ENCODE data around the gene CCNL2. TPM values are rescaled to one million over a fixed set of nuclear protein-coding genes. Genes with fewer than 3 reads are reported as not detected.

The CCNL2 gene
- total and polyA plus RNA-seq, 12 donors: 38.5 to 243 (median 48.0) TPM

- H3K27me3 ChIP-seq: no peaks in the 10 kb centered on the region
- H3K36me3 ChIP-seq: peaks cover 0 to 78% (median 55%) of the 10 kb centered on the region in 9 donors
- H3K27ac ChIP-seq: peak overlapping the region; percentile 31 to 98 (median 92)
- H3K4me1 ChIP-seq: peaks cover 13 to 71% (median 42%) of the 10 kb centered on the region in 9 donors
- intact Hi-C loops (cut with DNase I): loop anchor here in 2 of 10 donors (5.0 to 10.0 kb wide), 3 partner anchors 37 to 105 kb away; partner anchors contain the start of gene VWA1 (in 1 of the 2)
- 6 to 7% methylated on average over 33 to 34 of the region's 34 CpGs for WGBS, 2 donors
- peak overlapping the region; percentile 63 to 100 (median 96) for H3K4me3 ChIP-seq
- ATAC-seq: peak in 2 of 8 donors; percentile 1 to 4
- DNase-seq: no peak
- H3K9me3 ChIP-seq: no peaks in the 10 kb centered on the region
- no peak for TF ChIP-seq CTCF (IDR thresholded peaks at IDR 0.05)
These were observed 889 bp upstream of the CCNL2 start for GRCh38 chr1:1399872-1400575.

GRCh38 chr1:1398677-1399186 is 403 bp downstream of the CCNL2 start:
- DNase-seq: no peak
- Histone ChIP-seq H3K4me1 (peaks cover 13 to 65% (median 43%) of the 10 kb centered on the region in 9 donors), H3K36me3 (peaks cover 0 to 78% (median 53%) of the 10 kb centered on the region in 9 donors), H3K27ac (peak overlapping the region; percentile 83 to 98 (median 92)), H3K27me3 (no peaks in the 10 kb centered on the region), H3K4me3 (peak overlapping the region; percentile 80 to 100 (median 96)), H3K9me3 (no peaks in the 10 kb centered on the region)
- 0% methylated on average over 52 to 54 of the region's 54 CpGs for WGBS, 2 donors
- peak in 3 of 8 donors; percentile 2 to 5 (median 5) for ATAC-seq
- intact Hi-C loops (cut with DNase I): loop anchor here in 1 of 10 donors (5.0 kb wide), 1 partner anchor 44 kb away; no protein-coding TSS in a partner anchor
- no peak for TF ChIP-seq CTCF (IDR thresholded peaks at IDR 0.05)

GRCh38 chr1:1397839-1398523 is 1.2 kb downstream of the CCNL2 start:
- ATAC-seq: no peak
- H3K36me3 ChIP-seq: peaks cover 1 to 78% (median 53%) of the 10 kb centered on the region in 9 donors
- peak overlapping the region in 8 of 10 donors; percentile 87 to 98 (median 94) for H3K27ac ChIP-seq
- no peak for TF ChIP-seq CTCF (IDR thresholded peaks at IDR 0.05)
- WGBS, 2 donors: 47 to 51% methylated on average over 19 of the region's 19 CpGs
- peak overlapping the region; percentile 80 to 100 (median 96) for H3K4me3 ChIP-seq
- intact Hi-C loops (cut with DNase I): loop anchor here in 1 of 10 donors (5.0 kb wide), 1 partner anchor 44 kb away; no protein-coding TSS in a partner anchor
- no peak for DNase-seq
- no peaks in the 10 kb centered on the region for H3K27me3 ChIP-seq
- peaks cover 13 to 67% (median 43%) of the 10 kb centered on the region in 9 donors for H3K4me1 ChIP-seq
- no peaks in the 10 kb centered on the region for H3K9me3 ChIP-seq

GRCh38 chr1:1395166-1395565 is 4.0 kb downstream of the CCNL2 start:
- DNase-seq (no peak), ATAC-seq (no peak)
- intact Hi-C loops (cut with DNase I): loop anchor here in 1 of 10 donors (5.0 kb wide), 1 partner anchor 47 kb away; no protein-coding TSS in a partner anchor
- 74% methylated on average over 11 of the region's 11 CpGs for WGBS, 2 donors
- peaks cover 6 to 81% (median 64%) of the 10 kb centered on the region in 9 donors for H3K36me3 ChIP-seq
- no peak overlapping the region for H3K4me3 ChIP-seq
- no peaks in the 10 kb centered on the region for H3K27me3 ChIP-seq
- no peak for TF ChIP-seq CTCF (IDR thresholded peaks at IDR 0.05)
- H3K9me3 ChIP-seq: no peaks in the 10 kb centered on the region
- peaks cover 10 to 70% (median 46%) of the 10 kb centered on the region in 9 donors for H3K4me1 ChIP-seq
- H3K27ac ChIP-seq: peak overlapping the region in 4 of 10 donors; percentile 57 to 71 (median 60)
